ENCODE data around the gene EPHB2.

- TF ChIP-seq REST (IDR thresholded peaks at IDR 0.05; ENCODE audit: insufficient read depth in 1 of 2, low read depth in 2 of 2, low read length in 2 of 2) (no peak), TAF1 (IDR thresholded peaks at IDR 0.05; ENCODE audit: borderline replicate concordance, insufficient read depth, low read length) (no peak), SIN3A (IDR thresholded peaks at IDR 0.05; ENCODE audit: borderline replicate concordance, insufficient read depth, low read length) (no peak)
Measured at GRCh38 chr1:22747021-22747734, 36.5 kb downstream of the EPHB2 start.

All from PFSK-1 (cell line).